Subcutaneous adipose tissue (tissue), 4 donors: ENCODE measurements around the gene CEP162. TPM values are rescaled to one million over a fixed set of nuclear protein-coding genes. Genes with fewer than 3 reads are reported as not detected.

ENCODE experiments used
- total RNA-seq, 4 donors: library from RNA; depleted of rRNA; stranded (reverse); fragments of >200 nt; gene quantifications; one replicate each; pipeline ENCODE4 v1.1.0, GENCODE V29; 2016
- TF ChIP-seq, protein P1 (sequence below): fragments of 450-650 bp; IDR thresholded peaks from one replicate; pipeline ENCODE4 v1.5.1; 2016; ENCODE audit warnings: low read depth, mild to moderate bottlenecking, control low read depth, antibody characterized with exemption, moderate library complexity

The CEP162 gene
- total RNA-seq, 4 donors from 2014 or later = 12.2 to 17.8 (median 14.8) TPM

DNA sequence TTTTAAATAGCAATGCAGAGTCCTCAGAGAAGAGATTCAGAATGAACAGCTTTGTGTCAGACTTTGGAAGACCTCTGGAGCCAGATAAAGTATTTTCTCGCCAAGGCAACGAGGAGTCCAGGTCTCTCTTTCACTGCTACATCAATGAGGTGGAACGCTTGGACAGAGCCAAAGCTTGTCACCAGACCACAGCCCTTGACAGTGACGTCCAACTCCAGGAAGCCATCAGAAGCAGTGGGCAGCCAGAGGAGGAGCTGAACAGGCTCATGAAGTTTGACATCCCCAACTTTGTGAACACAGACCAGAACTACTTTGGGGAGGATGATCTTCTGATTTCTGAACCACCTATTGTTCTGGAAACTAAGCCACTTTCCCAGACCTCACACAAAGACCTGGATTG, 138.4 kb downstream of the CEP162 start:
- TF ChIP-seq, protein P1, sequence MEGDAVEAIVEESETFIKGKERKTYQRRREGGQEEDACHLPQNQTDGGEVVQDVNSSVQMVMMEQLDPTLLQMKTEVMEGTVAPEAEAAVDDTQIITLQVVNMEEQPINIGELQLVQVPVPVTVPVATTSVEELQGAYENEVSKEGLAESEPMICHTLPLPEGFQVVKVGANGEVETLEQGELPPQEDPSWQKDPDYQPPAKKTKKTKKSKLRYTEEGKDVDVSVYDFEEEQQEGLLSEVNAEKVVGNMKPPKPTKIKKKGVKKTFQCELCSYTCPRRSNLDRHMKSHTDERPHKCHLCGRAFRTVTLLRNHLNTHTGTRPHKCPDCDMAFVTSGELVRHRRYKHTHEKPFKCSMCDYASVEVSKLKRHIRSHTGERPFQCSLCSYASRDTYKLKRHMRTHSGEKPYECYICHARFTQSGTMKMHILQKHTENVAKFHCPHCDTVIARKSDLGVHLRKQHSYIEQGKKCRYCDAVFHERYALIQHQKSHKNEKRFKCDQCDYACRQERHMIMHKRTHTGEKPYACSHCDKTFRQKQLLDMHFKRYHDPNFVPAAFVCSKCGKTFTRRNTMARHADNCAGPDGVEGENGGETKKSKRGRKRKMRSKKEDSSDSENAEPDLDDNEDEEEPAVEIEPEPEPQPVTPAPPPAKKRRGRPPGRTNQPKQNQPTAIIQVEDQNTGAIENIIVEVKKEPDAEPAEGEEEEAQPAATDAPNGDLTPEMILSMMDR = no peak

- TF ChIP-seq, protein P1 = no peak
Measured at GRCh38 chr6:84086545-84087429, 140.7 kb downstream of the CEP162 start.

DNA sequence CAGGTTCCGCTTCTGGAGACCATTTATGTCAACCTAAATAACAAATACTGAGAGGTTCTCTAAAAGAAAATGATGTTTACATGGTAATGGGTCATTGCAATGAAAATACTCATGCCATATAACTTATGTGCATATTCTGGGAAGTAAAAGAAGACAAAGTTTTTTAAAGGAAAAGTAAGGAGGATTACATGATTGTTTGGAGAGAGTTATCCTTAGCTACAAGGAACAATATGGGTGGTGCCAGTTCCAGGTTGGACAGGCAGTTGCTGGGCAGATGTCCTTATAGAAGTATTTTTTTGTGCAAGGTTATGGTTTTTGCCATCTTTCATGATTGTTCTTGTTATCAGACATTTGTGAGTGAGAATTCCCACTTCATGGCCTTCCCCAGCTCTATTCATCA, 141.4 kb downstream of the CEP162 start:
- TF ChIP-seq, protein P1 = no peak

DNA sequence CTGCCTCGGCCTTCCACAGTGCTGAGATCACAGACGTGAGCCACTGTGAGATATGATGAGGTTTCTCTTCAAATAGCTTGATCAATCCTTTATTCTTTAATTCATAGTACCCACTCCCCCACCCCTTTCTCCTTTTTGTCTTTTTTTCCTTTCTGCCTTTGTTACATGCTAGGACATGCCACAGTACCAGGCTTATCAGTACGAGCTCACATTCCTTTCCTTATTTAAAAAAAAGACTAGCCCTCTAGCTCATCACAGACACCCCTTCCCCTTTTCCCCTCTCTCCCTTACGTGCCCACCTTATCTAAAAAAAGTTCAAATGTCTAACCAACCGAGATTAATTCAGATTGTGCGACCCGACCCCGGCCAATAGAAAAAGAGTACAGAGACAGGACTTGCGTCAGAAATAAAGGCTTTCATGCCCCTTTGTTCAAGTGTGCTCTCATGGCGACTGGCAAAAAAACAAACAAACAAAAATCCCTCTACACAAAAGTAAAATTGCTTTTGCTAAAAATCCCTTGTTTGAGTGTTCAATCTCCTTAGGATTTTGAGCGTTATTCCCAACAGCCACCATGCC, 144.7 kb downstream of the CEP162 start:
- TF ChIP-seq, protein P1 = no peak

DNA sequence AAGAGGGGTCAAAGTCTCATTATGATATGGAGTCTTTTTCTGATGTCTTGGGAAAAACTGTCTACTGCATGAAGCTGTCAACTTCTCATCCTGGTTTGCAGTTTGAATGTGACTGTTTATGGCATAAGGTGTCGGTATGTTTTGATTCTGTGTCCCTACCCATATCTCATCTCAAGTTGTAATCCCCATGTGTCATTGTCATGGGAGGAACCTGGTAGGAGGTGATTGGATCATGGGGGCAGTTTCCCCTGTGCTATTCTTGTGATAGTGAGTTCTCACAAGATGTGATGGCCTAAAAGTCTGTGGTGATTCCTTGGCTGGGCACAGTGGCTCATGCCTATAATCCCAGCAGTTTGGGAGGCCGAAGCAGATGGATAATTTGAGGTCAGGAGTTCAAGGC, 146.2 kb downstream of the CEP162 start:
- TF ChIP-seq, protein P1 = no peak

DNA sequence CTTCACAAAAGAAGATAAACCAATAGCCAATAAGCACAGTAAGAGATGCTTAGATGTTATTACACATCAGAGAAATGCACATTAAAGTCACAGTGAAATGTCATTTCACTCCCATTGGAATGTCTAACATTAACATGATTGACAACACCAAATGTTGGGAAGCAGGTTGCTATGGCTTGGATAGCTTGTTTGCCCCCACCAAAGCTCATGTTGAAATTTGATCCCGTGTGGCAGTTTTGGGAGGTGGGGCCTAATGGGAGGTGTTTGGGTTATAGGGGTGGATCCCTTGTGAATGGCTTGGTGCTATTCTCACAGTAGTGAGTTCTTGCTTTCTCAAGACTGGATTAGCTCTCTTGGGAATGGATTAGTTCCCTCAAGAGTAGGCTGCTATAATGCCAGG, 149.1 kb downstream of the CEP162 start:
- TF ChIP-seq, protein P1 = no peak

GRCh38 chr6:84077645-84078044, 149.8 kb downstream of the CEP162 start:
- TF ChIP-seq, protein P1 = no peak
